H9 (cell line): ENCODE data around the gene AMH. TPM values are rescaled to one million over a fixed set of nuclear protein-coding genes. Genes with fewer than 3 reads are reported as not detected.

Source experiments
- DNase-seq: peaks from one replicate; pipeline ENCODE4 v3.0.0-alpha.2; 2017
- H2AFZ ChIP-seq: one replicate; pipeline ENCODE4 v1.6.1; 2013; ENCODE audit warnings: mild to moderate bottlenecking, low read length, control low read depth, moderate library complexity
- H2AK5ac ChIP-seq: 2 replicates; pipeline ENCODE4 v1.6.1; 2013; ENCODE audit warnings: low read length, control low read depth, mixed read lengths; ENCODE audit not compliant: insufficient read length
- H2BK120ac ChIP-seq: one replicate; pipeline ENCODE4 v1.6.1; 2013; ENCODE audit warnings: low read depth, mild to moderate bottlenecking, low read length, control low read depth, inconsistent platforms; ENCODE audit not compliant: poor library complexity, severe bottlenecking
- H2BK12ac ChIP-seq: 2 replicates; pipeline ENCODE4 v1.6.1; 2013; ENCODE audit warnings: low read length, control low read depth, mixed read lengths, low read depth; ENCODE audit not compliant: insufficient read length
- H2BK15ac ChIP-seq: 2 replicates; pipeline ENCODE4 v1.6.1; 2013; ENCODE audit warnings: low read depth, low read length, control low read depth
- H2BK20ac ChIP-seq: one replicate; pipeline ENCODE4 v1.6.1; 2013; ENCODE audit warnings: low read depth, mild to moderate bottlenecking, low read length, control low read depth, inconsistent platforms; ENCODE audit not compliant: poor library complexity, severe bottlenecking
- H2BK5ac ChIP-seq: 2 replicates; pipeline ENCODE4 v1.6.1; 2013; ENCODE audit warnings: low read length, control low read depth, mixed read lengths; ENCODE audit not compliant: insufficient read length
- H3K14ac ChIP-seq: 2 replicates; pipeline ENCODE4 v1.6.1; 2013; ENCODE audit warnings: low read length, control low read depth; ENCODE audit not compliant: insufficient read depth
- H3K18ac ChIP-seq: 2 replicates; pipeline ENCODE4 v1.6.1; 2013; ENCODE audit warnings: low read depth, mild to moderate bottlenecking, mixed read lengths, low read length, control low read depth; ENCODE audit not compliant: insufficient read length
- H3K23ac ChIP-seq: 2 replicates; pipeline ENCODE4 v1.6.1; 2013; ENCODE audit warnings: low read length, control low read depth, mixed read lengths, low read depth; ENCODE audit not compliant: insufficient read length
- H3K23me2 ChIP-seq: 2 replicates; pipeline ENCODE4 v1.6.1; 2013; ENCODE audit warnings: low read depth, mild to moderate bottlenecking, mixed read lengths, low read length, control low read depth; ENCODE audit not compliant: insufficient read length, poor library complexity, severe bottlenecking
- H3K27ac ChIP-seq: 2 replicates; pipeline ENCODE4 v1.5.1; 2013; ENCODE audit warnings: low read length, control low read depth, mixed read lengths, low read depth; ENCODE audit not compliant: insufficient read length
- H3K27me3 ChIP-seq: 2 replicates; pipeline ENCODE4 v1.6.1; 2013; ENCODE audit warnings: low read length, control low read depth, inconsistent platforms; ENCODE audit not compliant: insufficient read depth
- H3K4ac ChIP-seq: 2 replicates; pipeline ENCODE4 v1.6.1; 2013; ENCODE audit warnings: low read depth, mild to moderate bottlenecking, control low read depth, inconsistent platforms, low read length, moderate library complexity
- H3K4me1 ChIP-seq: 2 replicates; pipeline ENCODE4 v1.6.1; 2013; ENCODE audit warnings: low read length, control low read depth, inconsistent platforms; ENCODE audit not compliant: insufficient read depth
- H3K4me2 ChIP-seq: 2 replicates; pipeline ENCODE4 v1.6.1; 2013; ENCODE audit warnings: low read length, control low read depth, mixed read lengths; ENCODE audit not compliant: insufficient read length, insufficient read depth
- H3K56ac ChIP-seq: 2 replicates; pipeline ENCODE4 v1.6.1; 2013; ENCODE audit warnings: low read depth, mild to moderate bottlenecking, mixed read lengths, low read length, control low read depth; ENCODE audit not compliant: insufficient read length
- H3K79me1 ChIP-seq: 2 replicates; pipeline ENCODE4 v1.6.1; 2013; ENCODE audit warnings: low read depth, mild to moderate bottlenecking, moderate library complexity, low read length, control low read depth, inconsistent platforms; ENCODE audit not compliant: insufficient read depth, poor library complexity, severe bottlenecking
- H3K79me2 ChIP-seq: 2 replicates; pipeline ENCODE4 v1.6.1; 2013; ENCODE audit warnings: low read length, control low read depth, inconsistent platforms; ENCODE audit not compliant: insufficient read depth
- H3K9ac ChIP-seq: 2 replicates; pipeline ENCODE4 v1.6.1; 2013; ENCODE audit warnings: low read length, control low read depth, mixed read lengths; ENCODE audit not compliant: insufficient read length; ENCODE audit errors: extremely low read depth
- H3K9me3 ChIP-seq: one replicate; pipeline ENCODE4 v1.6.1; 2013; ENCODE audit warnings: low read depth, low read length, inconsistent platforms; ENCODE audit not compliant: control insufficient read depth
- H3T11ph ChIP-seq: one replicate; pipeline ENCODE4 v1.6.1; 2013; ENCODE audit warnings: mild to moderate bottlenecking, low read length, control low read depth, inconsistent platforms
- H4K20me1 ChIP-seq: one replicate; pipeline ENCODE4 v1.6.1; 2013; ENCODE audit not compliant: control insufficient read depth, insufficient read length, insufficient read depth
- H4K5ac ChIP-seq: 2 replicates; pipeline ENCODE4 v1.6.1; 2013; ENCODE audit warnings: low read depth, mild to moderate bottlenecking, mixed read lengths, low read length, control low read depth; ENCODE audit not compliant: insufficient read length
- H4K8ac ChIP-seq: replicated peaks from 2 replicates; pipeline ENCODE4 v1.6.1; 2013; ENCODE audit warnings: low read length, control low read depth, mixed read lengths, low read depth; ENCODE audit not compliant: insufficient read length
- H4K91ac ChIP-seq: 2 replicates; pipeline ENCODE4 v1.6.1; 2013; ENCODE audit warnings: low read depth, mild to moderate bottlenecking, moderate library complexity, mixed read lengths, low read length, control low read depth; ENCODE audit not compliant: insufficient read length
- H3K27ac Mint-ChIP-seq, 3 experiments: 2 replicates in 2 of 3; 3 replicates in 1 of 3; pipeline ENCODE4 v1.8.0; 2020 to 2021; ENCODE audit warnings: mixed read lengths in 3 of 3, mild to moderate bottlenecking in 1 of 3, moderate library complexity in 1 of 3
- H3K27me3 Mint-ChIP-seq: 2 replicates; pipeline ENCODE4 v1.8.0; 2021; ENCODE audit warnings: low read depth, mild to moderate bottlenecking, moderate library complexity, mixed read lengths
- H3K36me3 Mint-ChIP-seq, 3 experiments: 2 replicates in 2 of 3; 3 replicates in 1 of 3; pipeline ENCODE4 v1.8.0; 2020 to 2021; ENCODE audit warnings: low read depth in 3 of 3, mixed read lengths in 3 of 3; ENCODE audit not compliant: insufficient read depth in 1 of 3
- H3K4me1 Mint-ChIP-seq, 2 experiments: 2 replicates each; pipeline ENCODE4 v1.8.0; 2020; ENCODE audit warnings: mixed read lengths in 2 of 2
- H3K4me3 Mint-ChIP-seq, 2 experiments: 2 replicates in 1 of 2; 3 replicates in 1 of 2; pipeline ENCODE4 v1.8.0; 2020 to 2021; ENCODE audit warnings: mild to moderate bottlenecking in 2 of 2, mixed read lengths in 2 of 2, moderate library complexity in 1 of 2
- H3K9me3 Mint-ChIP-seq, 2 experiments: 2 replicates in 1 of 2; 3 replicates in 1 of 2; pipeline ENCODE4 v1.8.0; 2020; ENCODE audit warnings: mild to moderate bottlenecking in 2 of 2, mixed read lengths in 2 of 2, moderate library complexity in 1 of 2
- CTCF ChIP-seq: fragments of 200-600 bp; sonication (generic); conservative IDR thresholded peaks from 3 replicates; pipeline ENCODE4 v1.8.0; 2021; ENCODE audit warnings: antibody characterized with exemption, mild to moderate bottlenecking
- WGBS: extraction: QIAGEN DNeasy Blood & Tissue Kit; methylation state at CpG from one replicate; pipeline ENCODE4 v1.1.7; 2013; ENCODE audit warnings: missing lambda C conversion rate, low lambda C conversion rate, mixed read lengths; ENCODE audit not compliant: insufficient read length; ENCODE audit errors: extremely low coverage; 5-methylcytosine and 5-hydroxymethylcytosine counted together
- total RNA-seq: library from RNA; stranded (reverse); gene quantifications from 2 replicates; pipeline ENCODE4 v1.2.1, GENCODE V29; 2021

AMH gene
- total RNA-seq, 1 experiment from 2014 or later, result 70.7 TPM

DNA sequence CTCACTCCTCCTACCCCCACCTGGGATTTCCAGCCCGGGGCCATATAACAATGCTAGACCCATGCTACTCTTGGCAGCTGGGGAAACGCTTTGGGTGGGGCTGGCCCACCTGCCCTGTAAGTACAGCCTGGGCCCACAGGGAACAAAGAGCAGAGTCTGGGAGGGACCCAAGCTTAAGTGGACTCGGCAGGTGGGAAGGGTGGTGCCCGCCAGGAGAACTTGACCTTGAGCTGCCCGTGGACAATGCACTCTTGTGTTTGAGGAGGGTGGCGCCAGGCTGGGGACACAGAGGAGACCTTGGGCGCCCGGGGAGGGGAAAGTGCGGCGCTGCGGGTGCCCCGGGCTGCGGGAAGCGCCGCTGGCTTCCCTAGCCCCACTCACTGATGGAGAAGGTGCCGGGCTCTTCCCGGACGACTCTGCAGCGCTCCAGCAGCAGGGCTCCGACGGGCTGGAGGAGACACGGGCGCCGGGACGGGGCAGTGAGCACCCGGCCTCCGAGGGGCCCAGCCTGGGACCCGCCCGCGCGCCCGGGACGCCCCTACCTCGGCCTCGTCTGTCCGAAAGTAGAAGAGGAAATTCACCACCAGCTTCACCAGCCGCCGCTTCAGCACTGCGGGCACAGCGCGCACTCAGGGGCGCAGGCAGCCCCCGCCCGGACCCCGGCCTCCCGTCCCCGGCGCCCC, 13.6 kb upstream of the AMH start:
- H3K79me1 ChIP-seq, result no peaks in the 10 kb centered on the region
- H3K27me3 ChIP-seq, result no peaks in the 10 kb centered on the region
- H4K8ac ChIP-seq, result no peak overlapping the region
- TF ChIP-seq CTCF, result no peak
- H2AFZ ChIP-seq, result no peak overlapping the region
- H3K23ac ChIP-seq, result no peak overlapping the region
- no peak overlapping the region for H3K56ac ChIP-seq
- H3K23me2 ChIP-seq, result peaks cover 9% of the 10 kb centered on the region
- WGBS, result no CpG with 5 or more reads among the region's 48 CpGs
- H2BK12ac ChIP-seq, result no peak overlapping the region
- peaks cover 4% of the 10 kb centered on the region; the same call in 1 of the 2 replicates for H3K4me1 ChIP-seq
- H3K27ac ChIP-seq, result no peak overlapping the region
- no peaks in the 10 kb centered on the region for H4K20me1 ChIP-seq
- peaks cover 14 to 48% (median 43%) of the 10 kb centered on the region in 3 experiments for H3K36me3 Mint-ChIP-seq
- H3K4ac ChIP-seq, result no peak overlapping the region
- peaks cover 0 to 3% of the 10 kb centered on the region in 2 experiments; a peak in 1 of 5 replicates for H3K9me3 Mint-ChIP-seq
- H3K18ac ChIP-seq, result no peak overlapping the region
- H3K79me2 ChIP-seq, result peaks cover 34% of the 10 kb centered on the region
- H3T11ph ChIP-seq, result no peak overlapping the region
- peaks cover 31 to 40% of the 10 kb centered on the region in 2 experiments for H3K4me1 Mint-ChIP-seq
- no peak overlapping the region for H2BK5ac ChIP-seq
- H2BK120ac ChIP-seq, result no peak overlapping the region
- no peak overlapping the region for H2BK15ac ChIP-seq
- peak overlapping the region; percentile 96 to 97 for H3K4me3 Mint-ChIP-seq
- H3K14ac ChIP-seq, result no peak overlapping the region
- no peaks in the 10 kb centered on the region; the same call in 1 of the 2 replicates for H3K27me3 Mint-ChIP-seq
- peak overlapping the region in 2 of 3 experiments; percentile 96; a peak in 4 of 7 replicates for H3K27ac Mint-ChIP-seq
- H3K9ac ChIP-seq, result peak overlapping the region; percentile 72
- H2BK20ac ChIP-seq, result no peak overlapping the region
- DNase-seq, result no peak
- H2AK5ac ChIP-seq, result no peak overlapping the region
- H3K9me3 ChIP-seq, result no peaks in the 10 kb centered on the region
- H4K91ac ChIP-seq, result no peak overlapping the region
- H4K5ac ChIP-seq, result no peak overlapping the region
- peak overlapping the region; percentile 55 for H3K4me2 ChIP-seq
